Mucosa of stomach (tissue), 1 donor: ENCODE measurements around the gene NFIA.
A peak's percentile ranks its signal among the peaks of the same experiment; 100 is the strongest.
"Not testable (repeated sequence)": the region's sequence is repeated elsewhere in the genome, so short reads cannot be mapped to it uniquely, and the experiment has no call there.

Experiments used
- H3K27me3 ChIP-seq: one replicate; pipeline ENCODE4 v1.7.0; 2013; ENCODE audit warnings: mild to moderate bottlenecking, low read length; ENCODE audit not compliant: control insufficient read depth, insufficient read depth
- H3K36me3 ChIP-seq: one replicate; pipeline ENCODE4 v1.7.0; 2013; ENCODE audit warnings: low read length; ENCODE audit not compliant: control insufficient read depth, insufficient read depth
- H3K4me1 ChIP-seq: one replicate; pipeline ENCODE4 v1.7.0; 2013; ENCODE audit warnings: mild to moderate bottlenecking, low read length; ENCODE audit not compliant: control insufficient read depth, insufficient read depth
- H3K4me3 ChIP-seq: one replicate; pipeline ENCODE4 v1.7.0; 2013; ENCODE audit warnings: low read length
- H3K9ac ChIP-seq: one replicate; pipeline ENCODE4 v1.7.0; 2013; ENCODE audit warnings: mild to moderate bottlenecking, low read length, moderate library complexity
- H3K9me3 ChIP-seq: one replicate; pipeline ENCODE4 v1.7.0; 2013; ENCODE audit warnings: mild to moderate bottlenecking, low read length, moderate library complexity; ENCODE audit not compliant: control insufficient read depth
- donor health status: Pancreatic carcinoma.

The NFIA gene

GRCh38 chr1:61052395-61053225 is 29.8 kb upstream of the NFIA start:
- Histone ChIP-seq H3K4me3 (no peak overlapping the region), H3K9ac (no peak overlapping the region), H3K36me3 (no peaks in the 10 kb centered on the region), H3K9me3 (no peaks in the 10 kb centered on the region), H3K4me1 (peaks cover 13% of the 10 kb centered on the region), H3K27me3 (peaks cover 7% of the 10 kb centered on the region)

- no peaks in the 10 kb centered on the region for H3K9me3 ChIP-seq
- no peak overlapping the region for H3K4me3 ChIP-seq
- no peaks in the 10 kb centered on the region for H3K36me3 ChIP-seq
- peaks cover 7% of the 10 kb centered on the region for H3K27me3 ChIP-seq
- H3K4me1 ChIP-seq, result peaks cover 13% of the 10 kb centered on the region
- H3K9ac ChIP-seq, result peak overlapping the region; percentile 16
Measured at GRCh38 chr1:61053226-61053711, 29.1 kb upstream of the NFIA start.

GRCh38 chr1:61053712-61054600 is 28.4 kb upstream of the NFIA start:
- H3K9ac ChIP-seq, result peak overlapping the region; percentile 16
- H3K4me1 ChIP-seq, result peaks cover 13% of the 10 kb centered on the region
- H3K27me3 ChIP-seq, result peaks cover 7% of the 10 kb centered on the region

GRCh38 chr1:61054601-61054993 is 27.8 kb upstream of the NFIA start:
- no peak overlapping the region for H3K4me3 ChIP-seq
- no peaks in the 10 kb centered on the region for H3K9me3 ChIP-seq
- peaks cover 7% of the 10 kb centered on the region for H3K27me3 ChIP-seq
- no peak overlapping the region for H3K9ac ChIP-seq
- peaks cover 13% of the 10 kb centered on the region for H3K4me1 ChIP-seq
- no peaks in the 10 kb centered on the region for H3K36me3 ChIP-seq

More at GRCh38 chr1:61053712-61054600, 28.4 kb upstream of the NFIA start:
- no peak overlapping the region for H3K4me3 ChIP-seq
- no peaks in the 10 kb centered on the region for H3K9me3 ChIP-seq
- no peaks in the 10 kb centered on the region for H3K36me3 ChIP-seq

- H3K4me3 ChIP-seq, result no peak overlapping the region
- no peak overlapping the region for H3K9ac ChIP-seq
- peaks cover 7% of the 10 kb centered on the region for H3K27me3 ChIP-seq
- no peaks in the 10 kb centered on the region for H3K36me3 ChIP-seq
- H3K4me1 ChIP-seq, result peaks cover 13% of the 10 kb centered on the region
- H3K9me3 ChIP-seq, result no peaks in the 10 kb centered on the region
Measured at GRCh38 chr1:61055110-61055614, 27.2 kb upstream of the NFIA start.

- H3K4me1 ChIP-seq, result peaks cover 13% of the 10 kb centered on the region
Measured at GRCh38 chr1:61056196-61056572, 26.2 kb upstream of the NFIA start.

GRCh38 chr1:61056573-61057439 is 25.6 kb upstream of the NFIA start:
- Histone ChIP-seq H3K27me3 (no peaks in the 10 kb centered on the region), H3K9ac (peak overlapping the region; percentile 77), H3K4me3 (peak overlapping the region; percentile 91), H3K4me1 (peaks cover 13% of the 10 kb centered on the region), H3K36me3 (no peaks in the 10 kb centered on the region), H3K9me3 (no peaks in the 10 kb centered on the region)

More at GRCh38 chr1:61056196-61056572, 26.2 kb upstream of the NFIA start:
- H3K9me3 ChIP-seq, result no peaks in the 10 kb centered on the region
- H3K36me3 ChIP-seq, result no peaks in the 10 kb centered on the region
- peaks cover 2% of the 10 kb centered on the region for H3K27me3 ChIP-seq
- no peak overlapping the region for H3K4me3 ChIP-seq
- no peak overlapping the region for H3K9ac ChIP-seq

GRCh38 chr1:61058483-61059245 is 23.7 kb upstream of the NFIA start:
- Histone ChIP-seq H3K9me3 (no peaks in the 10 kb centered on the region), H3K4me3 (no peak overlapping the region), H3K4me1 (peaks cover 13% of the 10 kb centered on the region)

GRCh38 chr1:61061601-61062000 is 20.8 kb upstream of the NFIA start:
- not testable (repeated sequence) for H3K36me3 ChIP-seq, H3K9me3 ChIP-seq, H3K4me3 ChIP-seq, H3K27me3 ChIP-seq, H3K4me1 ChIP-seq, H3K9ac ChIP-seq

More at GRCh38 chr1:61058483-61059245, 23.7 kb upstream of the NFIA start:
- no peaks in the 10 kb centered on the region for H3K36me3 ChIP-seq
- H3K27me3 ChIP-seq, result no peaks in the 10 kb centered on the region
- H3K9ac ChIP-seq, result no peak overlapping the region

GRCh38 chr1:61064673-61065072 is 17.7 kb upstream of the NFIA start:
- no peaks in the 10 kb centered on the region for H3K9me3 ChIP-seq
- no peaks in the 10 kb centered on the region for H3K4me1 ChIP-seq
- H3K27me3 ChIP-seq, result no peaks in the 10 kb centered on the region
- no peak overlapping the region for H3K4me3 ChIP-seq
- H3K9ac ChIP-seq, result no peak overlapping the region
- no peaks in the 10 kb centered on the region for H3K36me3 ChIP-seq
